OCI-LY7 (cell line): ENCODE measurements around the gene DLEC1.

ENCODE experiments used
- EZH2phosphoT487 ChIP-seq: fragments of 200-600 bp; sonication (generic); IDR thresholded peaks from 2 replicates; pipeline ENCODE4 v1.6.1; 2018; ENCODE audit warnings: low read depth, borderline replicate concordance, mild to moderate bottlenecking, mixed run types, antibody characterized with exemption, low read length, moderate library complexity, mixed read lengths
- TF ChIP-seq, protein P1 (sequence below): fragments of 200-600 bp; sonication (generic); conservative IDR thresholded peaks from 2 replicates; pipeline ENCODE4 v1.5.1; 2014; ENCODE audit warnings: mild to moderate bottlenecking, antibody characterized with exemption, low read length, moderate library complexity, mixed read lengths

DNA sequence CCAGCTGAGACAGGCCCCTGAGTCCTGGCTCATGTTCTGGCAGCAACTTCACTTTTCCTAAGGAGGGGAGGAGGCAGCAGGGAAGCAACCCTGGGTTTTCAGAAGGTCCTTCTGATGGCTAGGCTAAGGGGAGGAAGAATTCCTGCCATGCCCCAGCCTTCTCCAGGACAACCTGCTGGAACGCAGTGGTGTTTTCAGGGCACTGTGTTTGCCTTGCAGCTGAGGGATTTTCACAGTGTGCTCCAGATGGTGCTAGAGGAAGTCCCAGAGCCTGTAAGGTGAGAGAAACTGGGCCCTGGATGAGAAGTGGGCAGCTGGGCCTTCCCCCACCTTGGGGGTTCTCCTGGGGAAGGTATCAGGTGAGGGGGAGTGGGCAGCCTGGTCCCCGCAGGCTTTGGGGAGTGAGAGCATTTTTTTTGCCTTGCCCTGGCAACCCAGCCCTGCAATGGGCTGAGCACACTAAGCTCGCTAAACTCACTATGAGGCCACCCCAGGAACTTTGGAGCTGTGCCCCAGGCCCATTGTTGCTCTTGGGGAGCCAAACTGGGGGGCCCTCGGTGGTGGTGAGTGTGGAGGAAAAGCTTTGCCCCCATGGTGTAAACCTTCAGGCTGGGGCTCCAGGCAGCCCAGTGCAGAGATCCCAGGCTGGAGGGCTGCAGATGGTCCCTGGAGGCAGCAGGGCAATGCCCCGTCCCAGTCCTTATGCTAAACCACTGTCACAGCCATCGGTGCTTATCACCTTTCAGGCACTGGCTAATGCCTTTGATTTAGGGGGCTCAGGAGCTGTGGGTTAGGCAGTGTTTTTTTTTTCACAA is 56.9 kb downstream of the DLEC1 start:
- TF ChIP-seq, protein P1, sequence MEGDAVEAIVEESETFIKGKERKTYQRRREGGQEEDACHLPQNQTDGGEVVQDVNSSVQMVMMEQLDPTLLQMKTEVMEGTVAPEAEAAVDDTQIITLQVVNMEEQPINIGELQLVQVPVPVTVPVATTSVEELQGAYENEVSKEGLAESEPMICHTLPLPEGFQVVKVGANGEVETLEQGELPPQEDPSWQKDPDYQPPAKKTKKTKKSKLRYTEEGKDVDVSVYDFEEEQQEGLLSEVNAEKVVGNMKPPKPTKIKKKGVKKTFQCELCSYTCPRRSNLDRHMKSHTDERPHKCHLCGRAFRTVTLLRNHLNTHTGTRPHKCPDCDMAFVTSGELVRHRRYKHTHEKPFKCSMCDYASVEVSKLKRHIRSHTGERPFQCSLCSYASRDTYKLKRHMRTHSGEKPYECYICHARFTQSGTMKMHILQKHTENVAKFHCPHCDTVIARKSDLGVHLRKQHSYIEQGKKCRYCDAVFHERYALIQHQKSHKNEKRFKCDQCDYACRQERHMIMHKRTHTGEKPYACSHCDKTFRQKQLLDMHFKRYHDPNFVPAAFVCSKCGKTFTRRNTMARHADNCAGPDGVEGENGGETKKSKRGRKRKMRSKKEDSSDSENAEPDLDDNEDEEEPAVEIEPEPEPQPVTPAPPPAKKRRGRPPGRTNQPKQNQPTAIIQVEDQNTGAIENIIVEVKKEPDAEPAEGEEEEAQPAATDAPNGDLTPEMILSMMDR, result no peak
- TF ChIP-seq EZH2phosphoT487, result no peak
